IMR-90 (cell line): ENCODE data around the gene CPOX. TPM values are rescaled to one million over a fixed set of nuclear protein-coding genes. Genes with fewer than 3 reads are reported as not detected.
A peak's percentile ranks its signal among the peaks of the same experiment; 100 is the strongest.

Source experiments
- ATAC-seq: fragments of 200-7000 bp; cut with Tn5 transposase; 2 replicates; pipeline ENCODE4 v1.9.1; 2020; ENCODE audit warnings: low read depth, mild to moderate bottlenecking, moderate library complexity
- Bru-seq: library from RNA; stranded (reverse); fragments of 400-500 nt; gene quantifications from one replicate; lab custom pipeline; 2021; lab: Mats Ljungman, UMichigan
- BruChase-seq, 2 experiments: library from RNA; stranded (reverse); fragments of 400-500 nt; gene quantifications; one replicate each; lab custom pipeline; 2021; lab: Mats Ljungman, UMichigan
- BruUV-seq: library from RNA; stranded (reverse); fragments of 400-500 nt; replicated peaks from 2 replicates; lab custom pipeline; 2021; lab: Mats Ljungman, UMichigan
- CTCF ChIA-PET: fragments of 300-600 bp; formaldehyde crosslinking; extraction: SDS; loops from one replicate; lab custom pipeline; 2021; ENCODE audit warnings: antibody characterized with exemption; lab: Yijun Ruan, JAX
- POLR2A ChIA-PET: fragments of 300-600 bp; sonication (Branson Sonifier 250); formaldehyde crosslinking; loops from one replicate; lab custom pipeline; 2022; ENCODE audit warnings: antibody characterized with exemption; ENCODE audit not compliant: unreplicated experiment; lab: Charles Lee
- DNase-seq: peaks from one replicate; pipeline ENCODE4 v3.0.0; 2013
- H2AFZ ChIP-seq: replicated peaks from 2 replicates; pipeline ENCODE3; 2013; ENCODE audit warnings: low read length, mild to moderate bottlenecking; ENCODE audit not compliant: poor library complexity
- H2AK5ac ChIP-seq: 2 replicates; pipeline ENCODE4 v1.6.1; 2013; ENCODE audit warnings: low read depth, low read length, inconsistent platforms
- H2AK9ac ChIP-seq: replicated peaks from 2 replicates; pipeline ENCODE3; 2013; ENCODE audit warnings: mild to moderate bottlenecking, low read depth, low read length, moderate library complexity; ENCODE audit not compliant: poor library complexity
- H2BK120ac ChIP-seq: 2 replicates; pipeline ENCODE4 v1.6.1; 2013; ENCODE audit warnings: low read depth, low read length, inconsistent platforms
- H2BK15ac ChIP-seq: 3 replicates; pipeline ENCODE4 v1.6.1; 2013; ENCODE audit warnings: low read depth, low read length, inconsistent platforms
- H2BK20ac ChIP-seq: 2 replicates; pipeline ENCODE4 v1.6.1; 2013; ENCODE audit warnings: low read depth, mild to moderate bottlenecking, inconsistent platforms, low read length, moderate library complexity
- H2BK5ac ChIP-seq: 2 replicates; pipeline ENCODE4 v1.6.1; 2013; ENCODE audit warnings: mild to moderate bottlenecking, low read depth, low read length, inconsistent platforms; ENCODE audit not compliant: poor library complexity, severe bottlenecking
- H3K14ac ChIP-seq: replicated peaks from 2 replicates; pipeline ENCODE4 v1.6.1; 2013; ENCODE audit warnings: low read depth, low read length, inconsistent platforms
- H3K18ac ChIP-seq: 2 replicates; pipeline ENCODE4 v1.6.1; 2013; ENCODE audit warnings: low read depth, low read length, control low read depth
- H3K23ac ChIP-seq: 2 replicates; pipeline ENCODE4 v1.6.1; 2013; ENCODE audit warnings: low read depth, low read length, inconsistent platforms
- H3K27ac ChIP-seq: 2 replicates; pipeline ENCODE4 v1.5.1; 2013; ENCODE audit warnings: mild to moderate bottlenecking, control low read depth, low read length; ENCODE audit not compliant: insufficient read depth
- H3K27me3 ChIP-seq: 2 replicates; pipeline ENCODE4 v1.6.1; 2013; ENCODE audit warnings: low read length; ENCODE audit not compliant: control insufficient read depth, insufficient read depth
- H3K36me3 ChIP-seq: 2 replicates; pipeline ENCODE4 v1.6.1; 2013; ENCODE audit warnings: low read length, mixed read lengths; ENCODE audit not compliant: control insufficient read depth, insufficient read depth
- H3K4ac ChIP-seq: 2 replicates; pipeline ENCODE4 v1.6.1; 2013; ENCODE audit warnings: low read depth, low read length, inconsistent platforms
- H3K4me1 ChIP-seq: 2 replicates; pipeline ENCODE4 v1.6.1; 2013; ENCODE audit warnings: low read length, mixed read lengths; ENCODE audit not compliant: control insufficient read depth, insufficient read depth
- H3K4me2 ChIP-seq: 2 replicates; pipeline ENCODE4 v1.6.1; 2013; ENCODE audit warnings: low read depth, mild to moderate bottlenecking, control low read depth, low read length, moderate library complexity
- H3K4me3 ChIP-seq: 2 replicates; pipeline ENCODE4 v1.5.1; 2013; ENCODE audit warnings: low read depth, mild to moderate bottlenecking, control low read depth, low read length, moderate library complexity; ENCODE audit not compliant: insufficient read depth
- H3K56ac ChIP-seq: 2 replicates; pipeline ENCODE4 v1.6.1; 2013; ENCODE audit warnings: low read length, inconsistent platforms; ENCODE audit not compliant: insufficient read depth; ENCODE audit errors: extremely low read depth
- H3K79me1 ChIP-seq, 2 experiments: 2 replicates each; pipeline ENCODE4 v1.6.1; 2013; ENCODE audit warnings: low read length in 2 of 2, inconsistent platforms in 1 of 2, low read depth in 1 of 2
- H3K9ac ChIP-seq: 2 replicates; pipeline ENCODE4 v1.6.1; 2013; ENCODE audit warnings: low read depth, low read length, control low read depth
- H3K9me1 ChIP-seq: 2 replicates; pipeline ENCODE4 v1.6.1; 2013; ENCODE audit warnings: low read length, inconsistent platforms; ENCODE audit not compliant: insufficient read depth
- H3K9me3 ChIP-seq: 2 replicates; pipeline ENCODE4 v1.6.1; 2013; ENCODE audit warnings: low read length; ENCODE audit not compliant: control insufficient read depth, insufficient read depth
- H4K20me1 ChIP-seq: 2 replicates; pipeline ENCODE4 v1.6.1; 2013; ENCODE audit warnings: low read length, inconsistent platforms; ENCODE audit not compliant: insufficient read depth
- H4K5ac ChIP-seq: 2 replicates; pipeline ENCODE4 v1.6.1; 2013; ENCODE audit warnings: mild to moderate bottlenecking, low read depth, low read length, control low read depth
- H4K8ac ChIP-seq, 2 experiments: 2 replicates each; pipeline ENCODE4 v1.6.1; 2013; ENCODE audit warnings: low read depth in 2 of 2, low read length in 2 of 2, control low read depth in 1 of 2, inconsistent platforms in 1 of 2
- H4K91ac ChIP-seq: 2 replicates; pipeline ENCODE4 v1.6.1; 2013; ENCODE audit warnings: low read depth, low read length, inconsistent platforms; ENCODE audit not compliant: insufficient read depth
- BHLHE40 ChIP-seq: fragments of 150-350 bp; IDR thresholded peaks from 2 replicates; pipeline ENCODE4 v1.6.1; 2016; ENCODE audit warnings: mild to moderate bottlenecking, low read depth, low read length
- CEBPB ChIP-seq: IDR thresholded peaks from 2 replicates; pipeline ENCODE4 v1.6.1; 2012; ENCODE audit warnings: low read depth, low read length, improper control_type of control experiment
- CHD1 ChIP-seq: IDR thresholded peaks from 2 replicates; pipeline ENCODE4 v1.6.1; 2012; ENCODE audit warnings: low read depth, low read length, improper control_type of control experiment
- MAZ ChIP-seq: IDR thresholded peaks from 2 replicates; pipeline ENCODE4 v1.6.1; 2012; ENCODE audit warnings: low read depth, mild to moderate bottlenecking, low read length, improper control_type of control experiment, moderate library complexity, borderline replicate concordance
- MXI1 ChIP-seq: IDR thresholded peaks from 2 replicates; pipeline ENCODE4 v1.6.1; 2012; ENCODE audit warnings: low read depth, mild to moderate bottlenecking, low read length, moderate library complexity, borderline replicate concordance
- WGBS, 2 experiments: methylation state at CpG; one replicate each; pipeline versions ENCODE4 v1.1.5 to v1.1.7; 2013; ENCODE audit warnings: missing lambda C conversion rate in 2 of 2; ENCODE audit not compliant: insufficient read length in 1 of 2; ENCODE audit errors: extremely low coverage in 2 of 2; 5-methylcytosine and 5-hydroxymethylcytosine counted together
- dilution Hi-C: fragments of 300-500 bp; cut with HindIII; formaldehyde crosslinking; loops from one replicate; pipeline ENCODE4 v1.14.3; 2018; ENCODE audit warnings: low sequenced_read_pairs; ENCODE audit not compliant: unreplicated experiment
- in situ Hi-C: fragments of 300-500 bp; cut with MboI; formaldehyde crosslinking; loops from 3 replicates; pipeline ENCODE4 v1.14.3; 2019; ENCODE audit warnings: low sequenced_read_pairs, inconsistent platforms, mixed read lengths
- intact Hi-C: fragments of 100-400 bp; cut with micrococcal nuclease; formaldehyde crosslinking; loops from 2 replicates; pipeline ENCODE4 v1.10.0; 2022
- long read RNA-seq: library from polyadenylated mRNA; unstranded; transcript quantifications from one replicate; pipeline ENCODE4 v2.0.0, GENCODE V29; 2021; ENCODE audit not compliant: unreplicated experiment
- polyA plus RNA-seq, 3 experiments: library from polyadenylated mRNA; depleted of rRNA; stranded (reverse); fragments of >200 nt; gene quantifications; 2 replicates each; pipeline ENCODE4 v1.2.3, GENCODE V29; 2012; ENCODE audit warnings: low replicate concordance in 1 of 3
- total RNA-seq: library from RNA; depleted of rRNA; stranded (reverse); fragments of >200 nt; gene quantifications from 2 replicates; pipeline ENCODE4 v1.2.3, GENCODE V29; 2012; rRNA removed
- TF ChIP-seq, protein P1 (sequence below): conservative IDR thresholded peaks from 2 replicates; pipeline ENCODE4 v1.5.1; 2012; ENCODE audit warnings: mild to moderate bottlenecking, low read depth, low read length, improper control_type of control experiment

Gene CPOX
- total RNA-seq (14.5 and 20.3 TPM in 2 replicates), polyA plus RNA-seq (2012; rRNA removed) (17.9 and 19.4 TPM in 2 replicates), Bru-seq, nascent RNA (percentile 57 among the genes with signal in this experiment), BruChase-seq, experiment 1, labeled RNA remaining after a 6-hour chase (percentile 70 among the genes with signal in this experiment), BruChase-seq, experiment 2, labeled RNA remaining after a 2-hour chase (percentile 65 among the genes with signal in this experiment)
- polyA plus RNA-seq (2012; cell fraction: cytosol; rRNA removed), result 14.1 and 20.7 TPM in 2 replicates
- 27.3 and 29.1 TPM in 2 replicates for polyA plus RNA-seq (2012; cell fraction: nucleus; rRNA removed; ENCODE audit: low replicate concordance)
- long read RNA-seq, transcript CPOX-201 (7 exons, 2,821 nt), result major isoform, 69 of 72 reads
- long read RNA-seq, partial matches to known transcripts, result 1 of 72 reads
- long read RNA-seq, other reads (novel, unspliced or antisense), result 2 of 72 reads

DNA sequence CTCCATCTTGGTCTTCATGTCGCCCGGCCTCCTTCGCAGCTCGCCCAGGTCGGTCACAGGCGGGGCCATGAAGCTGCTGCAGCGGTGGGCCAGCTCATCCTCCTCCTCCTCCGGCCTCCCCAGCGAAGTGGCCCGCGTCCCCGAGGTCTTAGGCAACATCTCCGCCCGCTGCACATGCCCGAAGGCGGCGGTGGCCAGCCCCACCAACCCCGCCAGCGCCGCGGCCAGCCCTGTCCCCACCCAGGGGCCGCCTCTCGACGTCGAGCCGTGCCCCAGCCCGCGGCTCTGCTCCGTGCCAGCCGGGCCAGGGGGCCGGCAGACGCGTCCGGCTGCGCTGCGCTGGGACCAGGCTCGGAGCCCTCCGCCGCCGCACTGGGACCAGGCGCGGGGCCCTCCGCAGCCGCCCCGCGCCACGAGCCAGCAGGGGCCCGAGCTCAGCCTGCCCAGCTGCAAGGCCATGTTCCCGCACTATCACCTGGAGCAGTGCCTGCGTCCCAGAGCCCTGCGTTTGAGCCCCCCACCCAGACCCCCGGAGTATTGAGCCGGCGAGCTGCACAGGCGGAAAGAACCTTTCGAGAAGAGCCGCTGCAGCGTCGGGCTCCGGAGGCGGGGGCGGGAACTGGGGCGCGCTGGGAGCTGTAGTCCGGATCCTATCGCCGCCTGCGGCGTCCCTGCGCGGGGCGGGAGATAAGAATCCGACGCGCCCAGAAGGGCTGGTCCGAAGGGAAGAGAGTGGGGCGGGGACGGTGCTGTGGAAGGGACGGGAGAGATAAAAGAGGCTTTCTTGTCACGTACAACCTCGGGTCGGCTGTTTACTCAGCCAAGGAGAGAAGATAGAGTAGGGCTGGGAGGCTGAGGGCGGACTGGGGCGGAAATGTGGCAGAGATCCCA is at the start of gene CPOX:
TSS of gene CPOX (minus strand) at position 566 of the 891 bp plus-strand sequence. CDS start at position 459, 107 bp downstream.
- Histone ChIP-seq H4K20me1 (no peaks in the 10 kb centered on the region), H3K27me3 (no peaks in the 10 kb centered on the region), H2BK120ac (peak within 1 kb of the TSS; percentile 25; the same call in 1 of the 2 replicates), H3K9me1 (no peaks in the 10 kb centered on the region), H3K9me3 (no peaks in the 10 kb centered on the region), H3K56ac (peak within 1 kb of the TSS; percentile 7), H3K4me3 (peak within 1 kb of the TSS; percentile 81), H3K4me1 (peaks cover 2% of the 10 kb centered on the region; the same call in 1 of the 2 replicates), H4K8ac (peak within 1 kb of the TSS; percentile 58 to 86; a peak in 3 of 4 replicates), H4K91ac (peak within 1 kb of the TSS; percentile 16), H3K23ac (peak within 1 kb of the TSS; percentile 68), H3K36me3 (peaks cover 6% of the 10 kb centered on the region), H3K14ac (peak within 1 kb of the TSS; percentile 63), H3K9ac (peak within 1 kb of the TSS; percentile 66), H3K27ac (peak within 1 kb of the TSS; percentile 65), H3K4me2 (peak within 1 kb of the TSS; percentile 98), H2AK9ac (peak within 1 kb of the TSS; percentile 77), H3K18ac (peak within 1 kb of the TSS; percentile 0), H2BK20ac (no peak within 1 kb of the TSS), H2BK15ac (no peak within 1 kb of the TSS; the same call in 2 of the 3 replicates), H2AK5ac (no peak within 1 kb of the TSS; the same call in 1 of the 2 replicates), H2AFZ (peak within 1 kb of the TSS; percentile 97), H3K4ac (peak within 1 kb of the TSS; percentile 39), H2BK5ac (peak within 1 kb of the TSS; percentile 22), H3K79me1 (peaks cover 8 to 21% of the 10 kb centered on the region in 2 experiments; a peak in 3 of 4 replicates), H4K5ac (peak within 1 kb of the TSS; percentile 3; the same call in 1 of the 2 replicates)
- dilution Hi-C loops, result no loop called here
- no TSS peak for BruUV-seq
- TF ChIP-seq CHD1, result no peak
- peak; percentile 30; the same call in 1 of the 2 replicates for TF ChIP-seq MAZ
- TF ChIP-seq, protein P1, sequence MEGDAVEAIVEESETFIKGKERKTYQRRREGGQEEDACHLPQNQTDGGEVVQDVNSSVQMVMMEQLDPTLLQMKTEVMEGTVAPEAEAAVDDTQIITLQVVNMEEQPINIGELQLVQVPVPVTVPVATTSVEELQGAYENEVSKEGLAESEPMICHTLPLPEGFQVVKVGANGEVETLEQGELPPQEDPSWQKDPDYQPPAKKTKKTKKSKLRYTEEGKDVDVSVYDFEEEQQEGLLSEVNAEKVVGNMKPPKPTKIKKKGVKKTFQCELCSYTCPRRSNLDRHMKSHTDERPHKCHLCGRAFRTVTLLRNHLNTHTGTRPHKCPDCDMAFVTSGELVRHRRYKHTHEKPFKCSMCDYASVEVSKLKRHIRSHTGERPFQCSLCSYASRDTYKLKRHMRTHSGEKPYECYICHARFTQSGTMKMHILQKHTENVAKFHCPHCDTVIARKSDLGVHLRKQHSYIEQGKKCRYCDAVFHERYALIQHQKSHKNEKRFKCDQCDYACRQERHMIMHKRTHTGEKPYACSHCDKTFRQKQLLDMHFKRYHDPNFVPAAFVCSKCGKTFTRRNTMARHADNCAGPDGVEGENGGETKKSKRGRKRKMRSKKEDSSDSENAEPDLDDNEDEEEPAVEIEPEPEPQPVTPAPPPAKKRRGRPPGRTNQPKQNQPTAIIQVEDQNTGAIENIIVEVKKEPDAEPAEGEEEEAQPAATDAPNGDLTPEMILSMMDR, result no peak
- TF ChIP-seq MXI1, result peak; percentile 46; the same call in 1 of the 2 replicates
- TF ChIP-seq CEBPB, result peak; percentile 64
- no peak for TF ChIP-seq BHLHE40
- ChIA-PET CTCF (interaction anchor here (1.5 kb wide), 1 partner anchor 9 kb away, joined by 3 read pairs; no protein-coding TSS in a partner anchor), POLR2A (no interaction called here)
- 0% methylated on average over 57 of the region's 84 CpGs; no CpG with 5 or more reads in 1 of the 2 experiments for WGBS, 2 experiments
- DNase-seq (peak; percentile 88), ATAC-seq (peak; percentile 98)
- in situ Hi-C loops, result loop anchor here (25.0 kb wide), 1 partner anchor 781 kb away; the partner anchor contains the start of gene CRYBG3
- intact Hi-C loops, result no loop called here
